AG09309 (cell line): ENCODE data around the gene IQSEC1.

Experiments
- DNase-seq: peaks from one replicate; pipeline ENCODE4 v3.0.0-alpha.2; 2010; ENCODE audit warnings: low read depth
- H3K4me3 ChIP-seq: 2 replicates; pipeline ENCODE4 v1.5.1; 2011; ENCODE audit warnings: mild to moderate bottlenecking, low read depth, low read length, moderate library complexity; ENCODE audit not compliant: control insufficient read depth
- CTCF ChIP-seq: IDR thresholded peaks from 2 replicates; pipeline ENCODE4 v1.5.1; 2011; ENCODE audit warnings: mild to moderate bottlenecking, low read depth, low read length, inconsistent platforms; ENCODE audit not compliant: insufficient read depth, control insufficient read depth; ENCODE audit errors: missing control alignments

The IQSEC1 gene

DNA sequence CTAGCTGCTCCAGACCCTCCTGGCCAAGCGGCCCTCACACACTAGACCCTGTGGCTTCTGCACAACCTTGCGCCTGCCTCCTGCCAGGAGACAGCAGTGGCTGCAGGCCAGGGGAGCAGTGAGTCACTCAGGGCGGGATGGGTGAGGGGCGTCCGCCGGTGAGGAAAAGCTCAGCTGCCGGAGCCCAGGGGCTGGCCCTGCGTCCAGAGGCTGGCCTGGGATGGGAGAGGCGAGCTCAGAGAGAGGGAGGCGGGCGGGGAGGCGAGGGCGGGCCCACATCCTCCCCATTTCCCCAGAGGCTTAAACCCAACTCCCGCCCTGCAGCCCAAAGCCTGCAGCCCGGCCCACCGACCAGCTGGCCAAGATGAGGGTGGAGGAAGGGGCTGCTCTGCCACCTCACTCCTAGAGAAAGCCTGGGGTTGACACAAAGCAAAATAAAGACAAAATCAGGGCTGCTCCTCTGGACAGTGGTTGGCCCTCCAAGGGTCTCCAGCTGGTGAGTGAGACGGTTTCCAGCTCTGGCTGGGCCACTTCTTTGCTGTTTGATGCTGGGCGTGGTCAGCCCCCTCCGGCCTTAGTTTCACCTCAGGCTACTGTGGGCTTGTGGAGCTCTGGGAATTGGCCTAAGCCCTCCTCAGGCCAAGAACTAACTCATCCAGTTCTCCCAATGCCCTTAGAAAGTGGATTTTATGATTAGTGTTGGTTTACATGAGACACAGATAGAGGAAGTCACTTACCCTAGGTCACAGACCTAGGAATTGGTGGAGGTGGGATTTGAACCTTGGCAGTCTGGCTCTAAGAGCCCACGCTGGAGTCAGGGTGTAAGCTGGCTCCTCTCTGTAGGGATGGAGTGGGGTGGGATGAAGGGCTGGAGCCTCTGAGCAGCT, 50.6 kb downstream of the IQSEC1 start:
- TF ChIP-seq CTCF: no peak

DNA sequence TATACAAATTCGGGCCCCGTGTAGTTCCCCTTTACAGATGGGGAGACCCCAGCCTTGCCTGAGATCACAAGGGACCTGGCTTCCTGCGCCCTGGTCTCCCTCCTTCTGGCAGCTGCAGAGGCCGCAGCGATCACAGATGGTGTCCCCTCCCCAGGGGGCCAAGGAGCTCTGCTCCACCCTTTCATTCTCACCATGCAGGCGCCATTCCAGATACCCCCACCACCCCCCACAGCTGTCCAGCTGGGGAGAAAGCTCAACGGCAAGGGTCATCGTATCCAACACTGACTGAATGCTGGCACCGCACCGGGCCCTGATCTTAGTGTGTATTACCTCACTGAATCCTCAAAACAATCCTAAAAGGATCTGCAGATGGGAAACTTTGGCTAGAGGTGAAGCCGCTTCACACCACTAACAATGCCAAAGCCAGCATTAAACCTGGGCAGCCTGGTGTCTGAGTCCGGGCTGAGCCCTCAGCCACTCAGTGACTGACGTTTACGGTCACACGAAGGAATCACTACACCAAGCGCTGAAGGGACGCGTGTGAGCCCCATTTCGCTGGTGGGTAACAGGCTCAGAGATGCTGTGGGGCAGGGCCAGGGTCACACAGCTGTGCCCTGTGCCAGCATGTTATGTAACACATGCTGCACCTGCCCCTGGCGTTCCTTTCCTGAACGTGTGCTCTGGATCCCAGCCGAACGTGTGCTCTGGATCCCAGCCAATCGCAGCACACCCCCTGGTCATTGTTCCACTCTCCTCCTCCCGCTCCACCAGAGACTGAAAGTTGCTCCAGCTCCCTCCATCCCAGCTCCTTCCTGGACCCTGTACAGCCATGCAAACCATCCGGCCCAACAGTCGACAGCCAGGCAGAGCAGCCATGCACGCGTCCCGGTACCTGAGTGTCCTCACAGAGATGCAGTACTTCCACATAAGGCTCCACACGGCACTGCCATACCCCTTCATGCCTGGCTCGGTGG, 51.8 kb downstream of the IQSEC1 start:
- no peak for TF ChIP-seq CTCF
- no peak for DNase-seq
- H3K4me3 ChIP-seq: no peak overlapping the region

More for the DNA sequence above, 50.6 kb downstream of the IQSEC1 start:
- peak; percentile 23 for DNase-seq
- H3K4me3 ChIP-seq: no peak overlapping the region

GRCh38 chr3:13020159-13020750, 53.0 kb downstream of the IQSEC1 start:
- no peak for DNase-seq
- TF ChIP-seq CTCF: no peak
- H3K4me3 ChIP-seq: no peak overlapping the region

GRCh38 chr3:13019243-13020095, 53.8 kb downstream of the IQSEC1 start:
- DNase-seq: peak; percentile 23
- peak overlapping the region; percentile 12 for H3K4me3 ChIP-seq
- TF ChIP-seq CTCF: no peak

DNA sequence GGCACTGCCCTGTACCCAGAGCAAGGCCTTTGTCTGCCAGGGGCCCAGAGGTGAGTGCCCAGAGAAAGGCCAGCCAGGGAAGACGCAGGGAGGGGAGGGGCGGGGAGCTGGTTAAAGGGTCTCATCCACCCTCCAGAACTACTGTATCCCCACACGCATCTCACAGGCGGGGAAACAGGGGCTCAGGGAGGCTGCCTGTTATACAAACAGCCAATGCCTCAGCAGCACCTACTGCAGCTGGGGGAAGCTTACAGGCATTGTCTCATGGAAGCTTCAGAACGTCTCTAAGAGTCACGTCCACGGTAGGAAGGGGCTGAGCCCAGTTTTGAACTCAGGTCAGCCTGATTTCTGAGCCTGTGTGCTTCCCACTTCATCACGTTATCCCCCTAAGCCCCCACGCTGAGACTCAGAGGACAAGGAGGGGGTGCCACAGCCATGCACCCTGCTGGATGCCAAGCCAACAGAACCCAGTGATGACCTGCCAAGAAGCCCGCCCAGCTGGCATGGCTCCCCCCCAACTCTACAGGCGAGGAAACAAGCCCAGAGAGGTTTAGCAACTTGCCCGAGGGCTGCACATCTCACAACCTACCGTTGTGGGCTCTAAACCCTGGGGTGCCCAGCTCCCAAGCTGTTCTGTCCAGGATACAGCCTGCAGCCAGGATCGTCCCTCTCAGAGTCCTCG, 54.5 kb downstream of the IQSEC1 start:
- DNase-seq: no peak
- TF ChIP-seq CTCF: no peak
- H3K4me3 ChIP-seq: peak overlapping the region; percentile 12; the same call in 1 of the 2 replicates
